HG03159 (cell line): Measurements from ENCODE around the gene FKBP1A.

ENCODE experiments used
- ATAC-seq: cut with Tn5 transposase; IDR thresholded peaks from one replicate; pipeline ENCODE4 v1.9.1; 2021; ENCODE audit warnings: mild to moderate bottlenecking, moderate library complexity; ENCODE audit not compliant: unreplicated experiment

FKBP1A gene

DNA sequence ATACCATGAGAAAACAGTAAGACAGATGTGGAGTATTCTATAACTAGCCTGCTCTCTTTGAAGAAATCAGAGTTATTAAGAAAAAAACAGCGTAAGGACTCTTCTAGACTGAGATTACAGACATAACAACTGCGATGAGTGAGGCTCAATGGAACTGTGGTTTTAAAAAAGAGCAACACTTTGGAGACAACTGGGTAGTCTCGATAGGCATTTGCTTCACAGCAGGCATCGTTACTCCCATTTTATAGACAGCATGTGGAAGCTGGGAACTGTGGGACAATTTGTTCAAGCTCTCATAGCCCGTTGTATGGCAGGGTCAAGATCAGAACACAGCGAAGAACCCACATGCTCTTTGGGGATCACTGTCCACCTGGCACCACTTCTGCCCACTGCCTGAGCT is 4.6 kb downstream of the FKBP1A start:
- no peak for ATAC-seq

DNA sequence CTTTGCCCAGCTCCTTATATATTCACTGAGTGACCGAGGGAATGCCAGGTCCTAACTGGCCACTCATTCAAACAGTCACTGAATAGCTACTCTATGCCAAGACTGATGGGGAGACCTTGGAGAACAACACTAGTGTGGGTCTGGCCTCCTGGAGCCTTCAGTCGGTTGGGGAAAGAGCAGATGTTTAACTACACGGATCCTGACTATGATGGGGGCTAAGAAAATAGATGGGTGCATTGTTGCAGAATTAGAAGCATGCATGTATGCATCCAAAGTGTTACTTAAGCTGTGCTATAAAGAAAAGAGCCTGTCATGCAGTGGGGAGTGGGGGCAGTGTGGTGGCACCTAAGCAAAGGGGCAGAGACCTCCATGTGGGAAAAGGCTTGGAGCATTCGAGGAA is 6.5 kb downstream of the FKBP1A start:
- no peak for ATAC-seq

GRCh38 chr20:1383623-1384404 is 9.0 kb downstream of the FKBP1A start:
- ATAC-seq: no peak

DNA sequence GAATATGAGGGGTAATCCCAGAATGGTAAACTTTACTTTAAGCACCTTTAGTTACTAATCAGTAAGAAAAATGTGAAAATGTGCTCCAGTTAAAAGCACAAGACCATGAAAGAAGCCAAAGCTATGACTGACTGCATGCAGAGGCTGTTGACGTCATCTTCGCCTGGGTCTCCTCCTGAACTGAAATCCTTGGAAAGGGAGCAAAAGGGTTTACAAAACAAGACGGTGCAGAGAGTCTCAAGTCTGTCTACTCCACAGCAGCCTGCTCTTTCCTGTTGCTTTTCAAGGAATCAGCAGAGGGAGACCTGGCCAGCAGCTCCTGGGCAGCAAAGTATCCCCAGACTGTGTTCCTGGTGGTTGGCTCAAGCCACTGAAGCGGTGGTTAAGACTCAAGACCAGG is 10.2 kb downstream of the FKBP1A start:
- no peak for ATAC-seq

GRCh38 chr20:1381753-1382591 is 10.9 kb downstream of the FKBP1A start:
- ATAC-seq: no peak

DNA sequence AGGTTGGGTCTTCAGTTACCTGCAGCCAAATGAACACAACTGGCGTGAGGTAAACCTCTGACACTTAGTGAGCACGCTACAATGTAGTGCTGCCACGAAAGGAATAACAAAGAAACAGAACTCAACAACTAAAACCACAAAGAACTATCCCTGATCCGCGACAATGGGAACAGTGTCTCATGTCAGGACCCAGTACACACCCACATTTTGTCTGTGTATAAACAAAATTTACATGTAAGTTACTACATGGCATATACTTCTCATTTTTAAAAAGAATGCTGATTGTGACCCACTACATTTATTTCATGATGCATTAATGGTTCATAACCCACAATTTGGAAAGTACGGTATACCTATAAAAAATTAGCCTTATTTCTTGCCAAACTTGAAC is 14.1 kb downstream of the FKBP1A start:
- ATAC-seq: no peak

- ATAC-seq: no peak
These were observed 14.7 kb downstream of the FKBP1A start for GRCh38 chr20:1377984-1378734.

- ATAC-seq: no peak
These were observed 15.4 kb downstream of the FKBP1A start for GRCh38 chr20:1377341-1377871.

DNA sequence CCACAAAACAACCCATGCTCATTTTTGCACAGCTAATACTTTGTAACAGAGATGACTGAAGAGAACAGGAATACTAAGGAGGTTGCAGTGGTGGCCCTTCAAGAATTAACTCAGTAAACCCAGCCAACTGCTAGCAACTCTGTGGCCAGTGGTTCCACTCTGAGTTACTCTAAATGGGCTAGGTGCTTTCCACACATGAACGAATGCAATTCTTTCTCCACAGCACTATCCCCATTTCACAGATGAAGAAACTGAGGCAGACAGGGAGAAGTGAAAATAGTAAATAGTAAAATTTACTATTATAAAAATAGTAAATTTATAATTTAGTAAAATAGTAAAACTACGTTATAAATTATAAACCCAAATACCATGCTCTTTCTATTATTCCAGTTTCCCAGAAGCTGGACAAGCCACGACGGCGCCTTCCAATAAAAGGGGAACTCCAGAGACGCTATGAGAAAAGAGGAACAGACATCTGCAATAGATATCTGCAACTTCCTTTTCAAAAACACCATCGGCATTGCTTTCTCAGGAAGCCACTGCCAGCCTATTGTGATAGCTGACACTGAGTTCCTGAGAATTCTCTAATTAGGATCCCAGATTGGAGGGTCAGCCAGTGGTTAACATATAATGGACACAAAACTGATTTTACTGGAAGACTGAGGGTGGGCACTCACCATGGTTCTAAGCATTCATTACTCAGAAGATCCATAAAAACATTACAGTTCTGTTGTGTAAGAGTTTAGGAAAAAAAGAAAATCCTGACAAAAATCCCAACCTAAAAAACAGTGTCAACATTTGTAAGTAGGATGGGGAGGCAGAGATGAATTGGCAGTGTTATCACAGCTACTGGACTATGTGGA is 16.2 kb downstream of the FKBP1A start:
- no peak for ATAC-seq

DNA sequence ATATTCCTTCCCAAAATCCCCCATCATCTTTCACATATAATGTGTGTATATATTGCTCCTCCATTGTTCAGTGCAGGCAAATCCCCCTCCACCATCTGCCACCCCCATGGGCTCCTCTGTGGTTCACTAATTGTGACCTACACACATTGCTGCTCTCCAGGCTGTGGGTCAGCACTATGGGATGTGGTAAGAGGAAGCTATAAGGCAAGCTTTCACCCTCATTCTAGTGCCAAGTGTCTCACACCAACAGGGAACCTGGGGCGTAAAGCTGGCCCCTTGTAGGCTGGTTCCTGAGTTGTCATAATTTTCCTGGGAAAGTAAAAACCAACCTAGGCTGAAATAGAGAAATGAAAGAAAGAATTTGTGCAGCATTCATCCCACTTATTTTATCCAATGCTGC is 16.8 kb downstream of the FKBP1A start:
- no peak for ATAC-seq

GRCh38 chr20:1375515-1375914 is 17.3 kb downstream of the FKBP1A start:
- no peak for ATAC-seq

DNA sequence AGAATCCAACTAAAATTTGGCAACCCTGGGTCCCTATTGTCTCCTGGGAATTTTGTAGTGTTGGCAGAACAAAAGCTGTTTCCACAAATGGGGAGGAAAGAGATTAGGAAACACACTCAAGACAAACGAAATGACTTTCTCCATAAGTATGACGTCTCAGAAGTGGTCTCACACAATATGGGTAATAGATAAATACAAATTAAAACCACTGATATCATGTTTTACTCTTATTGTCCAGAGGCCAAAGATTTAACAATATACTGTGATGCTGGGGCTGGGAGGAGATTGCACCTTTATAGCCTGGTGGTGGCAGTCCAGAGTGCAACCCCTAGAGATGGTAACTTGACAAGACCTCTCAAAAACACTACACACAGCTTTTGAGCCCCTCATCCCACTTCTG is 18.6 kb downstream of the FKBP1A start:
- ATAC-seq: no peak

DNA sequence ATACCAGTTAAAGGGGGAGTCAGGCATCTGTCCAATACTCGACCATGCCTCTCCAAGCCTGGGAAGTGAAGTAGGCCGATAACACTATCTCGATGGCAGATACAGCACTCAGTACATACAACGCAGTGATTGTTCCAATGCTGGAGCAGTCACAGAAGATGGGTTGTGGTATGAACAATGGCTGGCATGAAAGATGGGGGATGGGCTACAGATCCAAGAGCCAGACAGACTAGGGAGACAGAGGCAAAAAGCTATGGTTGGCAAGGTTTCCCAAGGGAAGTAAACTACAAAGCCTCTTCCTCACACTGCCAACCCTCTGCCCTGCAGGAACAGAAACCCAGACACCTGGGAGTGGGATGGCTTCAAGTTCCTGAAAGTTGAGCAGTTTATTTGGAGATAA is 19.2 kb downstream of the FKBP1A start:
- no peak for ATAC-seq

GRCh38 chr20:1373036-1373435 is 19.8 kb downstream of the FKBP1A start:
- ATAC-seq: no peak

DNA sequence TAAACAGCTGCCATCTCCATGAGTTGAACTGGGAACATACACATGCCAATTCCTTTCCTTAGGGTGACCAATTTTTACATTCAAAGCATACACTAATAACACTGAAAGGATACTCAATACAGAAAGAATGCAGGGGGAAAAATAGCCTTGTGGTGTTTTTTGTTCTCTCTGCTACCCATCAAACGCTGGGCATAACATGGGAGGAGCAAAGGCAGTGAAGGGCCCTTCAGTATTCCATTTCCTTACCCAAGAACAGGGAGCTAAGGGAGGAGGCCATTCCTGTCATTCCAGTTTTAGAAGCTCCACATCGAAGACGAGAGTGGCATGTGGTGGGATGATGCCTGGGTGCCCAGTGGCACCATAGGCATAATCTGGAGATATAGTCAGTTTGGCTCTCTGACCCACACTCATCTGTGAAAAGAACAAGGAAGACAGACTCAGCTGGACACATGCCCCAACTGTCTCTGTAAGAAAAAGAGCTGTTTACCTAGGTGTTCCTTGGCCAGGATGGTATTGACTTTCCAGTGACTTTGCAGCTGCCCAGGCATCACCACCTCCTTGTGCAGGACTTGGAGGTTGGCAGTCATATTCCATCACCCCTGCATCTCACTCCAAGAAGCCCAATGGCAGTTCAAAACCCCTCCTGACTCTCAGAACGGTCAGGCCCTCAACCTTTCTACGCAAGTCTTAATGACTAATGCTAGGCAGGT is 20.9 kb downstream of the FKBP1A start:
- ATAC-seq: no peak

- no peak for ATAC-seq
These were observed 21.6 kb downstream of the FKBP1A start for GRCh38 chr20:1371202-1371782.

DNA sequence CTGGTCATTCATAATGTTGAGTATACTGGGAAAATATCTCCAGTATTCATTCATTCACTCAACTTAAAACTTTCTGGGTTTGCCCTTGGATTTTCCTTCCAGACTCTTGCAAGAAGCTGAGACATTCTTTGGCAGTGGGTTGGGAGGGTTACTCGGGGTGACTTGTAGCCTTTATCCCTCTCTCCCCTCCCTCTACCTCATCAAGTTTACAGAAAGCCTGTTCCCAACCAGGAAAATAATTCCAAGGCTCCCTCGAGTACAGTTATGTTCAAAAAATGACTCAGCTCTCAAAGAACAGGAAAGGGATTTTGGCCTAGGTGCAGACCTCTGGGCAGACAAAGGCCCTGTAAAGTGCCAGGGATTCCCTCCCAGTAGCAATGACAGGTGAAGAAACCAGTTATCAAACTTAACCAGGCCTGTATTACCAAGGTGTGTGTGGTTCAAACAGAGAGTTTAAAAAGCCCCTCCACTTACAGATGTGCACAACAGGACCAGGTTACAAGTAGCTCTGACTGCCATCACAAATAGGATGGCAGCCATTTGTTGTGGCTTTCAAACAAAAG is 22.2 kb downstream of the FKBP1A start:
- ATAC-seq: no peak

DNA sequence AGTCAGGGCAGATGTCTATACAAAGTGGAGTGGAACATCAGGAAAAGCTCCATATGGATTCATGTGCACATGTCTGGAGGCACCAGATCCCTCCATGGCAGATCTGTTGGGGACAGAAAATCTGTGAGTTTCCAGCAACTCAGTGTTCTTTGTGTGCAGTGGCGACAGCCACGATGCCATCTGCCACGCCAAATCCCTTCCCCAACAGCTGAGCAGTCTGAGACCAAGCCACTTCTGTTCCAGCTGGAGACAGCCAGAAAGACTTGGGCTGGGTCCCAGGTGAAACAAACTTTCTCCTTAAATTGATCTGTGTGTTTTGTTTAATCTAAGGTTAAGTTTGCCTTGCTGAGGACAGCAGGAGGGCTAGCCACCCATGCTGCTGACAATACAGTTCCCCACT is 22.9 kb downstream of the FKBP1A start:
- ATAC-seq: no peak
